Vagina (tissue), 2 donors: ENCODE results near the gene CRTC3. TPM values are rescaled to one million over a fixed set of nuclear protein-coding genes. Genes with fewer than 3 reads are reported as not detected.

ENCODE experiments used
- DNase-seq, 2 donors: peaks; one replicate each; pipeline ENCODE4 v3.0.0-alpha.2; 2017; ENCODE audit errors: extremely low spot score in 2 of 2
- H3K27ac ChIP-seq: fragments of 200-600 bp; sonication (generic); one replicate; pipeline ENCODE4 v1.5.1; 2019
- H3K27me3 ChIP-seq: fragments of 200-600 bp; sonication (generic); one replicate; pipeline ENCODE4 v1.5.1; 2019
- H3K36me3 ChIP-seq, 2 donors: fragments of 200-600 bp; sonication (generic); one replicate each; pipeline ENCODE4 v1.5.1; 2017 to 2019
- H3K4me1 ChIP-seq: fragments of 200-600 bp; sonication (generic); one replicate; pipeline ENCODE4 v1.5.1; 2019
- H3K4me3 ChIP-seq, 2 donors: fragments of 200-600 bp; sonication (generic); 1 replicate in 1 of 2; 2 replicates in 1 of 2; pipeline ENCODE4 v1.5.1; 2016 to 2019
- H3K9me3 ChIP-seq: fragments of 200-600 bp; sonication (generic); one replicate; pipeline ENCODE4 v1.5.1; 2019
- POLR2A ChIP-seq, 2 donors: fragments of 450-650 bp; IDR thresholded peaks; one replicate each; pipeline ENCODE4 v1.6.1; 2017; ENCODE audit warnings: antibody characterized with exemption in 2 of 2, mild to moderate bottlenecking in 2 of 2, moderate library complexity in 2 of 2
- POLR2AphosphoS5 ChIP-seq, 2 donors: sonication (generic); formaldehyde crosslinking; IDR thresholded peaks; one replicate each; pipeline ENCODE4 v1.9.0; 2017; ENCODE audit warnings: antibody characterized with exemption in 2 of 2, mild to moderate bottlenecking in 2 of 2, low read depth in 1 of 2; ENCODE audit not compliant: insufficient read depth in 1 of 2
- intact Hi-C: fragments of 100-400 bp; cut with DNase I; formaldehyde crosslinking; loops from one replicate; pipeline ENCODE4 v1.15.1; 2023
- total RNA-seq: library from RNA; depleted of rRNA; stranded (reverse); fragments of >200 nt; gene quantifications from one replicate; pipeline ENCODE4 v1.2.3, GENCODE V29; 2016
- TF ChIP-seq, protein P1 (sequence below), 3 experiments: fragments of 450-650 bp in 2 of 3; fragments of 200-600 bp in 1 of 3; sonication (generic) in 1 of 3; IDR thresholded peaks; one replicate each; pipeline ENCODE4 v1.5.1; 2017 to 2019; ENCODE audit warnings: antibody characterized with exemption in 3 of 3, mild to moderate bottlenecking in 2 of 3, moderate library complexity in 2 of 3

The CRTC3 gene
- total RNA-seq, 1 donor from 2014 or later: 43.5 TPM

DNA sequence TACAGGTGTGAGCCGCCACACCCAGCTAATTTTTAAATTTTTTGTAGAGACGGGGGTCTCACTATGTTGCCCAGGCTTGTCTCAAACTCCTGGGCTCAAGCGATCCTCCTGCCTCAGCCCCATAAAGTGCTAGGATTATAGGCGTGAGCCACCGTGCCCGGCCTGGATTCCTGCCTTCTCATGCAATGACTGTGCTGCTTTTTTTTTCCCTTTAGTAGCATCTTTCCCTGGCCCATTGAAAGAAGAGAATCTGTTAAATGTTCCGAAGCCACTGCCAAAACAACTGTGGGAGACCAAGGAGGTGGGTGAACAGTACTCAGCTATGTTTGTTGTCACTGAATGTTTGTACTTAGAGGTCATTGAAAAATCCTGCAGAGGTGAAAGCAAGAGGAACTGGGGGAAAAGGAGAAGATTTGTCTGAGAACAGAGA, 88.0 kb downstream of the CRTC3 start:
- TF ChIP-seq POLR2AphosphoS5 (IDR thresholded peaks at IDR 0.05; ENCODE audit: insufficient read depth in 1 of 2, low read depth in 1 of 2) (no peak), POLR2A (IDR thresholded peaks at IDR 0.05) (no peak)
- TF ChIP-seq, protein P1, sequence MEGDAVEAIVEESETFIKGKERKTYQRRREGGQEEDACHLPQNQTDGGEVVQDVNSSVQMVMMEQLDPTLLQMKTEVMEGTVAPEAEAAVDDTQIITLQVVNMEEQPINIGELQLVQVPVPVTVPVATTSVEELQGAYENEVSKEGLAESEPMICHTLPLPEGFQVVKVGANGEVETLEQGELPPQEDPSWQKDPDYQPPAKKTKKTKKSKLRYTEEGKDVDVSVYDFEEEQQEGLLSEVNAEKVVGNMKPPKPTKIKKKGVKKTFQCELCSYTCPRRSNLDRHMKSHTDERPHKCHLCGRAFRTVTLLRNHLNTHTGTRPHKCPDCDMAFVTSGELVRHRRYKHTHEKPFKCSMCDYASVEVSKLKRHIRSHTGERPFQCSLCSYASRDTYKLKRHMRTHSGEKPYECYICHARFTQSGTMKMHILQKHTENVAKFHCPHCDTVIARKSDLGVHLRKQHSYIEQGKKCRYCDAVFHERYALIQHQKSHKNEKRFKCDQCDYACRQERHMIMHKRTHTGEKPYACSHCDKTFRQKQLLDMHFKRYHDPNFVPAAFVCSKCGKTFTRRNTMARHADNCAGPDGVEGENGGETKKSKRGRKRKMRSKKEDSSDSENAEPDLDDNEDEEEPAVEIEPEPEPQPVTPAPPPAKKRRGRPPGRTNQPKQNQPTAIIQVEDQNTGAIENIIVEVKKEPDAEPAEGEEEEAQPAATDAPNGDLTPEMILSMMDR (IDR thresholded peaks at IDR 0.05): no peak
- H3K9me3 ChIP-seq: no peaks in the 10 kb centered on the region
- no peak overlapping the region for H3K4me3 ChIP-seq
- peaks cover 0 to 39% of the 10 kb centered on the region in 2 donors for H3K36me3 ChIP-seq
- no peak for DNase-seq
- no peaks in the 10 kb centered on the region for H3K4me1 ChIP-seq
- no peaks in the 10 kb centered on the region for H3K27me3 ChIP-seq
- no peak overlapping the region for H3K27ac ChIP-seq
- intact Hi-C loops: no loop called here

DNA sequence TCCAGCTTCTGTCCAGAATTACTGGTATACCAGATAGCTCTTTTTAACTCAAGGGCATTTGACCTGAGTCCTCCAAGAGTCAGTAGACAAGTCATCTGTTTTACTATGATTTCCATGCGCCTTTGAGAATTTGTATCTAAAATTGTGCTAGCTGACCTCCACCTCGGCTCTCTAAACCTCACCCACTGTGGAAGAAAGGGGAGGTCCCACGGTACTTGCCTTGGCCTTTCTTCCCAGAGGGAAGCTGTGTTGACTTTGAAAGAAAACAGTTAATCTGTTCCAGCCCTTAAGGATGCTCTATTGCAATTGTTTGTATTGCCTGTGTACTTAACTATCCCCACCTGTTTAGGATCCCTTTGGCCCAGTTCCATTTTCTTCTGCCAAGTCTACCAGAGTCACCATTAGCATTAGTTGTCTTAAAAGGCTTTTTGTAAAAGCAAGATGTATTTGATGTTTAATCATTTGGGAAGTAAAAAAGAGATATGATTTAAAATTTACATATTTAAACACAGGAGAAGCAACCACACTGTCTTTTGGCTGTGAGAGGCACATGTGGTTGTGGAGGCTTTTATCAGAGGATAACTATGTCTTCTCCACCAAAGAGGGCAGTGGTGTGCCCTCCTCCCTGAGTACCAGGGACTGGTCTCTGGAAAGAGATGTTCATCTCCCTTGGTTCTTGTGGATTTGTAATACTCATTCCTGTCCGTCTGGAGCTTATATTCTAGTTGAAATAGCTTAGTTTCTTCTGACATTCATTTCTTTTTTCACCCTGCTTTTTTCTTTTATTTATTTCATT, 88.8 kb downstream of the CRTC3 start:
- intact Hi-C loops: no loop called here
- peaks cover 0 to 40% of the 10 kb centered on the region in 2 donors for H3K36me3 ChIP-seq
- DNase-seq: no peak

DNA sequence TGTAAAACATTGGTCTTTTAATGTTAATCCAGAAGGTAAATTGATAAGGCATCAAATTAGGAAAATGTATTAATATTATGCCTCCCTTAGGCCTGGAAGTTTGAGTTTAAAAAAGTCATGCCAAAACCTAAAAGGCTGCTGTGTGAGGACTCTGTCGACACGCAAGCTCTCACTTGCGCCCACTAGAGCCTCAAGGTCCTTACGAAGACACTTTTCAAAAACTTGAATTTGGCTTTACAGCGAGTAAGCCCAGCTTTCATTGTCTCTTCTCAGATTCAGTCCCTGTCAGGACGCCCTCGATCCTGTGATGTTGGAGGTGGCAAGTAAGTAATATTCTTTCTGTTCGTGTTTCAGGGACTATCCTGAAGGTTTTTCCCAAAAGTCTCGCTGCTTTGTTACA, 89.7 kb downstream of the CRTC3 start:
- H3K27ac ChIP-seq: no peak overlapping the region
- peaks cover 0 to 46% of the 10 kb centered on the region in 2 donors for H3K36me3 ChIP-seq
- no peaks in the 10 kb centered on the region for H3K9me3 ChIP-seq
- intact Hi-C loops: no loop called here
- TF ChIP-seq POLR2AphosphoS5 (IDR thresholded peaks at IDR 0.05; ENCODE audit: insufficient read depth in 1 of 2, low read depth in 1 of 2) (no peak), POLR2A (IDR thresholded peaks at IDR 0.05) (no peak)
- TF ChIP-seq, protein P1 (IDR thresholded peaks at IDR 0.05): no peak
- H3K4me3 ChIP-seq: no peak overlapping the region
- no peaks in the 10 kb centered on the region for H3K27me3 ChIP-seq
- H3K4me1 ChIP-seq: no peaks in the 10 kb centered on the region
- DNase-seq: no peak

More for the DNA sequence above, 88.8 kb downstream of the CRTC3 start:
- TF ChIP-seq POLR2A (IDR thresholded peaks at IDR 0.05) (no peak), POLR2AphosphoS5 (IDR thresholded peaks at IDR 0.05; ENCODE audit: insufficient read depth in 1 of 2, low read depth in 1 of 2) (no peak)
- TF ChIP-seq, protein P1 (IDR thresholded peaks at IDR 0.05): no peak
- H3K27me3 ChIP-seq: no peaks in the 10 kb centered on the region
- no peak overlapping the region for H3K4me3 ChIP-seq
- H3K27ac ChIP-seq: no peak overlapping the region
- no peaks in the 10 kb centered on the region for H3K9me3 ChIP-seq
- H3K4me1 ChIP-seq: no peaks in the 10 kb centered on the region

DNA sequence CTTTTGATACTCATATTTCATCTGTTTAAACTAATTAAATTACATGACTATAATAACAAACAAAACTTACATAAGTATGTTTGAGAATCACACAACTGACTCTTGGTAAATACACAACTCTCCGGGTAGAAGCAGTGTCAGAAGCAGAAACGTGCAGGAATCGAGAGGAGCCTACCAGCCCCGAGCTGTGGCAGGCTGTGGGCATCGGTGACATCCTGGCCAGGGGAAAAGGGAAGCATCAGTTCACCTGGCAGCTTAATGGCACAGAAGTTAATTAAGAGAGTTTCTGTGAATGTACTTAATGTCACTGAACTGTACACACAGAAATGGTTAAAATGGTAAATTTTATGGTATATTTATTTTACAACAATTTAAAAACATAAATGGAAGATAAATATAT, 90.2 kb downstream of the CRTC3 start:
- no peak for DNase-seq
- TF ChIP-seq POLR2A (IDR thresholded peaks at IDR 0.05) (no peak), POLR2AphosphoS5 (IDR thresholded peaks at IDR 0.05; ENCODE audit: insufficient read depth in 1 of 2, low read depth in 1 of 2) (no peak)
- TF ChIP-seq, protein P1 (IDR thresholded peaks at IDR 0.05): no peak
- Histone ChIP-seq H3K4me3 (no peak overlapping the region), H3K27ac (no peak overlapping the region), H3K36me3 (peaks cover 0 to 46% of the 10 kb centered on the region in 2 donors), H3K9me3 (no peaks in the 10 kb centered on the region), H3K4me1 (no peaks in the 10 kb centered on the region), H3K27me3 (no peaks in the 10 kb centered on the region)
- intact Hi-C loops: no loop called here
